SIG-M5 treated with dmso at 0.1 percent for 504 hours (cell line): ENCODE results near the gene PHACTR1.
"Not testable (repeated sequence)": the region's sequence is repeated elsewhere in the genome, so short reads cannot be mapped to it uniquely, and the experiment has no call there.

ENCODE experiments used
- DNase-seq: peaks from one replicate; lab custom pipeline; 2025; ENCODE audit not compliant: unreplicated experiment; lab: John Stamatoyannopoulos, UW

PHACTR1 gene

DNA sequence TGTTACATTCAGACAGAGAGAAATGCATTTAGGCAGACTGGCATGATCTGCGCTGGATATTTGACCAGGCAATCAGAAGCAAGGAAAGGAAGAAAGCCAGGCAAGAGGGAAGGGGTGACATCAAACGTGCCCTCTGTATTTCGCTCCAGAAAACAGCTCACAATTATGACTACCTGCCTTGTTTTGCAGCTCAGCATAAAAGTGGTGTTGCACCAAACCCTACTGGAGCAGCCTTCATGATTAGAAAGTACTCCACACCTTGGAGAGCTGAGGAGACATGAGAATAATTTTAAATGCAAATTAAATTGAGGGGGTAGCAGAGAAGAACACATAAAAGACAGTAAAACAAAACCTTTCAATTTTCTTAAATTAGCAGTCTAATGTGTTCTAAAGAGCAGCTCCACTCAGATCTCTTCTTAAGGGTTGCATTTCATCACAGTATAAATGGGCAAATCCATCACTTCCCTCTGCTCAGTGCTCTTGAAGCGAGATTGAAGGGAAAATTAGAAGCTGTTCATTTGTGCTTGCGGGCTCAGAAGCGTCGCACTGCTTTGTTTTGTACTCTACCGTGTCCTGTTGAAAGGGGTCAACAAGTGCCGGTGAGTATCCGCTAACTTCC, at the start of gene PHACTR1:
TSS of gene PHACTR1 (plus strand) at position 470 of the 619 bp plus-strand sequence.
- no peak for DNase-seq

DNA sequence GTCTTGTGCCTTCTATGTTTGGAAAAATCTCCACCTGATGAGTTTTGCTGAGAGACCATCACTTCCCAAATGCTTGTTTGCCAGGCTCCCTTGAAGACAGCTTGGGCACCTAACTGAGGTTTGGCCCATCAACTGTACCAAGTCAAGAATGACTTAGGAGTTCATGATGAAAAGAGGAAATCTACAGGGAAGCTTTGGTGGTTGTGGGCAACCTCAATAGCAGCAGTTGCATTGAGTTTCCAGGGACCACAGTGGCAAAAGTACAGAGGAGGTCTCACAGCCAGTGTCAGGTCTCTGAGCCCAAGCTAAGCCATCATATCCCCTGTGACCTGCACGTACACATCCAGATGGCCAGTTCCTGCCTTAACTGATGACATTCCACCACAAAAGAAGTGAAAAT, 49.7 kb upstream of the PHACTR1 start:
- no peak for DNase-seq

DNA sequence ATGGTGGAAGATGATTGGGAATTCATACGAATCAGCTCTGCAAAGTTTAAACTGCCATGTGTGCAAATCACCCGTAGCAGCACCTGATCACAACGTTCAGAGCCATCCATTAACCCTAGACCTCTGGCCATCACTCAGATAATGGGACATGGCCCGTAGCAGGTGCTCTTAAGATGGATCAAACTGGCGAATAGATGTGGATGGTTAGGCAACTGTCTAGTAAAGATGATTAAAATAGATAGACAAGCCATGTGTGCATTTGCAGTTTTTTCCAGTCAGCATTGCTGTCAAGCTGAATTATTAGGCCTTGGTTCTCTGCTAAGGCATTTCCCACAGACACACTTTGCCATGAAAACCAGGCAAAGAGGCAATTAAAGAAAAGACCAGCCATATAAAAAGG, 40.6 kb upstream of the PHACTR1 start:
- DNase-seq, result no peak

DNA sequence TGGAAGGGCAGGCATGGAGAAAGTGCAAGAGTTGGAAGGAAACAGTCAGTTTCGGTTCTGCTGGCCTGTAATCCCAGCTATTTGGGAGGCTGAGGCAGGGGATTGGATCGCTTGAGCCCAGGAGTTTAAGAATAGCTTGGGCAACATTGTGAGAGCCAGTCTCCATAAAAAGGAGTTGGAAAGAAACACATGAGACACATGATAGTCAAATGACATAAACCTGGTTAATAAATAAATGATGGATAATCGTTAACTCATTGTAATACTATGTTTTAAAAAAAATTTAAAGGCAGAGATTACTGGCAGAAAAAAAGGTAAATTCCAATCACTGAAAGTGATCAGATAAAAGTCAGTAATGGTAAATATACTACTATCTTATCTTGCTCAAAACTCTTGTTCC, 37.2 kb upstream of the PHACTR1 start:
- DNase-seq, result no peak

DNA sequence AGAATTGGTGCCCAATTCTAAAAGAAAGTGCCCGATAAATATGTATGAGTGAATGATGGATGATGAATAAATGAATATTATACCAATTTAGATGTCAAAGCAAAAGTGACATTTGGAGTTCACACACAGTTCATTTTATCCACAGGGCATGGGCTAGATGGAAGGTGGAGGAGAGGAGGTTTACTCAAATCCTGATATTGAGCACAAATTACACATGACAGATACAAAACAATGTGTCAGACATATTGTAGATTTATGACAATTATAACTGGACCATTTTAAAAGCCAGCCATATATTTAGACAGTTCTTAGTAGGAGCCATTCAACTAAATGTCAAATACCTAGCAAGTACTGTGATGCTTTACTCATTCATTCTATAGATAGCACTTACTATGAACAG, 23.4 kb upstream of the PHACTR1 start:
- no peak for DNase-seq

DNA sequence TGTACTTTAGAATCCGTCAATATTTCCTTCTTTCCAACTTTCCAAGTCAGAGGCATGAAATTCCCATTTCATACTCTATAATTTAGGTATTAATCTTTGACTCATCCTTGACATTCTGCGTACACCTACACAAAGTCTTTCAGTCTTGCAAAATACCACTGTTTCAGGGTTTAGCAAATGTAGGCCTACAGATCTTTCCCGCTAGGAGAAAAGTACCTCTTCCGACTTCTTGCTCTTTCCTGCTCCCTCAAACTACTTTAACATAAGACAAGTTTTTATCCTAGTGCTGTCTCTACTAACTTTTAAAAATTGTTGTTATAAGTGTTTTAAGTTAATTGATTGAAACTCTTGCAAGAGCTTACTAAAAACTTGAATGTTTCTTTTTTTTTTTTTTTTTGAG, 18.3 kb upstream of the PHACTR1 start:
- DNase-seq, result no peak

DNA sequence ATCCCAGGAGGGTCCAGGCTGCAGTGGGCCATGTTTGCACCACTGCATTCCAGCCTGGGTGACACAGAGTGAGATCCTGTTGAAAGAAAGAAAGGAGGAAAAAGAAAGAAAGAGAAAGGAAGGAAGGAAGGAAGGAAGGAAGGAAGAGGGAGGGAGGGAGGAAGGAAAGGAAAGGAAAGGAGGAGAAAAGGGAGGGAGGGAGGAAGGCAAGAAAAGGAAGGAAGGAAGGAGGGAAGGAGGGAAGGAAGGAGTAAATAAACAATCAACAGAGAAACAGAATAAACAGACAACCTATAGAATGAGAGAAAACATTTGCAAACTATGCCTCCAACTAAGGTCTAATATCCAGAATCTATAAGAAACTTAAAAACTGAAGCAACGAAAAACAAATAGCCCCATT, 11.6 kb upstream of the PHACTR1 start:
- DNase-seq, result no peak

DNA sequence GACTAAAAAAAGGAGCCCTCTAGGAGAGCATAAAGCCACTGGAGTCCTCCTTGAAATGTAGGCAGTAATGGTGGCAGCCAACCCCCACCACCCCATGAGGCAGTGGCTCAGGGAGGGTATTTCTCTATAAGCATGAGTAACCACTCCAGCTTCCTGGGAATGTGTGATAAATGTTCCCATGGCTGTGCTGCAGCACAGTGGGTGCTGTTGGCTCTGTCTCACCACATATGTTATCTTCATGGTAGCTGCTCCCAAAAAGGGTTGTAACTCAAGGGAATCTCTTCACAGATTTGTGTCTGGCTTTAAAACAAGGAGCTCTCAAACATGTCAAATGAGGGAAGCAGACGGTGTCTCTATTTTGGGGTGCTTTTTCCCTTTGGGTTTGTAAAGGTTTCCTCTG, 7.5 kb upstream of the PHACTR1 start:
- DNase-seq, result no peak

DNA sequence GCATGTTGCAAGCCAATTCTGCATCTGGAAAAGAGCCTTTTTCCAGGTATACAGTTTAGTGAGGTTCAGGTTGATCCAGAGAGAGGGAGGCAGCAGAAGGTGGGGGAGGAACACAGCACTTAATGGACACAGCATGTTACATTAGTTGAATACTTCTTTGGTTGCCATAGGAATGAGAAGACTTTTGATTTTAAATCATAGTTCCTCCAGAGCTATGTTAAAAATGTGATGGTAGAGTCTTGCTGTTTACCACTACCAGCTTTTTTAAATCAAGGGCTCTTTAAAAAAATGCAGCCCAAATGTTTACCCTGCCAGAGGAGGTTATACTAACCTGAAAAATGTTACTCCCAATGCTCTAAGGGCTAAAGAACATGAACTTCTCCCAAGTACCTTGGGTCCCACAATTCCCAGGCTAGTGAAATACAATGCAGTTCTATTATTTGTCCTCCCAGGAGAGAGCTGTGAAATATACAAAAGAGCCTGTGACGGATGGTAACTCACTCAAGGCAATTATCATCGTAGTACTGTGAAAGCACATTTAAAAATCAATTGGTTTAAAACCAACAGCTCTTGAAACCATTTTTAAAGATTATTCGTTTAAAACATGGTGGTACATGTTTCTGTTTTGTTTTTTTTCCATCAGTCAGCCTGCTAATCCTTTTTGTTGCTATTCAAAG, 6.9 kb upstream of the PHACTR1 start:
- no peak for DNase-seq

DNA sequence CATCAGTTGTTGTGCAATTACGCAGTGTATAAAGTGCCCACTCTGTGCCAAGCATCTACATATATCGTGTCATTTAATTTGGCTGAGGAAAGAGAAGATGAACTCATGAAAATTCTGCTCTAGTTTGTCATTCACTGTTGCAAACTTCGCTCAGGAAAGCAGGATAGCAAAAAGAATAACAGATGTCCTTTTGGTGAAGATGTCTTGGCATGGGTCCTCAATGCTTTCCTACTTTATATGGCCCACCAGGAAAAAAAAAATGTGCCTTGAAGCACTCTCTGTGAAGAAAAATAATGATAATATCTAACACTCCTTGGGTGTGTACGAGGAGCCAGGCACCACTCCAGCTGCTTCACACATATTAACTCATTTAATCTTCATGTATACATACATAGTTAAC, 5.6 kb upstream of the PHACTR1 start:
- no peak for DNase-seq

DNA sequence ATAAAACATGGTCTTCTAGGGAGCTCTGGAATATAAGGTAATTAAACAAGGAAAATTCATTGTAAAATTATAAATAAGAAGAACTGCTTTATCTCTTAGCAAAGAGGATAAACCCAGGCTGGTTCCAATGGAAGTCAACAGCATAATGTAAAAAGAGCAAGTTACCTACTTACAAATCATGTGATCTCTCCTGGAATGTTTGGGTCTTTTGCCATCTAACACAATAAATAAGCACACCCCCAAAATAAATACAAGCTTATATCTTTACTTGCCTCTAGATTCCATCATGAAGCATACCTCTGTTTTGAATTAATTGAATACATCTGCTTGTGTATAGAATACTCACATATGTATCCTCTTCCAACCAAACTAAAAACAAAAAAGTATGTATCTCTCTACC, 2.5 kb upstream of the PHACTR1 start:
- no peak for DNase-seq

DNA sequence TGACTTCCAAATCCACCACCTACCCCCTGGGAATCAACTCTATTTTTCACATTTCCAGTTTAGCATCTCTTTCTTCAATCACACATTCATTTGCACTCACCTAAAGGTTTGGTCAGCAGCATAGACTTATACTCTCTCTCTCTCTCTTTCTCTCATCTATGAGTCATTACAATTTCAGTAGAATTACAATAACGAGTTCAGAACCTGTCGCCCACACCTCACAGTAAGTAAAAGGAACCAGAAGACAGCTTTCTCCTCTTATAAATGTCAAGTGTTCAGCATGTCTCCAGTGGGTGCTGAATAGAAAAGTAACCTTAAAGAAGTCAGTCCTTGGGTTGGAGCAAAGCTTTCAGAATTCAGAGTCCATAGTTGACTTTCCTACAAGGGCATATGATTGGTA, 1.1 kb upstream of the PHACTR1 start:
- no peak for DNase-seq

DNA sequence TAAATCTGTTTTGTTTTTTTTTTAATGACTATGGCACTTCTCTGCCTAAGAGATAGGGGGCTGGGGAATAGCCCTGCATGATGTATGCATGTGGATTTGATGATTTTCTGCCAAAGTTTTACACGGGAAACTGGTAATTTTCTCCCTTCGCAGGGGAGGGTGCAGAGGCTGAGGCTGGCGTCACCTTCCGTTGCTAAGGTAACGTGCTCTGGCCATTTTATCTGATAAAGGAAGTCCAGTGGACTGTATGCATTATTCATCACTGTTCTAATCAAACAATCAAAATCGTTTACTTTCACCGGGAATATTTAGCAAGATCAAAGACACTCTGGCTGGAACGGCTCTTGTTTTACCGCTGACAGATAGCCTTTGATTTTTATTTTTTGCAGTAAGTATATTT, 789 bp downstream of the PHACTR1 start:
- no peak for DNase-seq

DNA sequence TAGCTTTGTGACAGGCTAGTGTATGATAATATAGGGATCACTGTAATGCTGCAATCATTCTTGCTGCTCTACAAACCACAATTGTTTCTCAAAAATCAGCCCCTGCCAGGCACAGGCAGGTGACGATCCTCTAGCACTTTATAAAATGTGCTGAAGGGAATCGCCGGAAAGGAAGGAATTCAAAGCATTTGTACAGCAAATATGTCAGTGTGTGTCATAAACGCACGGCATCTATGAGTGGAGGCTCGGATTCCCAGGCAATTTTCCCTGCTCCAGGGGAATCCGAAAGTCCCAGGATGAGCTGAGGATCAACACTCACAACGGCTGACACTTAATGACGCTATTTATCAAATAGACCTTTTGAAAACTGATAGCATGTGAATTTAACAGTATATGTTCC, 1.4 kb downstream of the PHACTR1 start:
- no peak for DNase-seq

DNA sequence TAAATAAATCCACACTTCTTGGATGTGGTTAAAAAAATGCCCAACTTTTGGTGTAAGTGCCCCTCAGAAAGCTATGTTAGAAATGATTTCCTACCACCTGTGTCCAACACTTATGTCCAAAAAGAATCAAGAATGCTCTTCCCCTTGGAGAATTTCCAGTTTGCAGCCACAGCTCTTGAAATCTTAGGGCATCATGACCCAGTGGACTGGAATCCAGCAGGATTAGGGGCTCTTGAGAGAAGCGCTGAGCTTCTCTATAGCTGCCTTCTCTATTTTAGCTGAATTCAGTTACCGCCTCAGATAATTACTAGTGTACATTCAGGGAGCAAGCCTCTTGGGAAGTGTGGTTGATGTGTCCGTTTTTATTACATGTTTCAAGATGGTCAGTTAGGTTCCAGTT, 2.5 kb downstream of the PHACTR1 start:
- DNase-seq, result no peak

DNA sequence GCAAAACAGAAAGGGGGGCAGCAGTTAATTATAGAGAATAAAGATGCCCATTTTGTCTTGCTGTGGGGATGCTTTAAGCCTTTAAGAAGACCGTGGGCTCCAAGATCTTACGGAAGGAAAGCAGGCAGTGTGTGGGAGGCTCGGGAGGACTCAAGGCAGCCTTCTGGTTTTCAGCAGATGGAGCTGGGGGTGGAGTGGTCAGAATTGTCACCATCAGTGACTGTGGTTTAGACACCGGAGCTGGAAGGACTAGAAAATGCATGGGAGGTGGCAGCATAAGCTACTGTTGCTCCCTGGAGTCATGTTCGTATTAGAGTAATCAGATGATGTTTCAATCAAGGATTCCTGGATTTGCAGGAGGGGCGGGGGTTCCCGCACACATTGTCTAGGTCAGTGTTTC, 3.7 kb downstream of the PHACTR1 start:
- no peak for DNase-seq

DNA sequence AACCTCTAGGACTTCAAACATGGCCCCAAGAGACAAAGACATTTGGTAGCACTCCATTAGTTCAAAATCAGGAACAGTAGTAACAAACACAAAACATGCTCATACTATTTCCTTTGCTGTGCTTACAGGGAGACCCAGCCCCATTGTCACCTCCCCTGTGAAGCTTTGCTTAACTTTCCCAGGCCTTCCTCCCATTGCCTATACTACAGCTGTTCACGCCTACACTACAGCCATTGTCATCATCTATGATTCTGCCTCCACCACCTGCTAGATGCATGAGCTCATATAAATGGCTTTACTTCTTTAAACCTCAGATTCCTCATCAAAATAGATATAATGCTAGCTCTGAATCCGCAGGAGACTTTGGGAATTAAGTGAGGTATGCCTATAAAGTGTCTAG, 8.7 kb downstream of the PHACTR1 start:
- DNase-seq, result no peak

DNA sequence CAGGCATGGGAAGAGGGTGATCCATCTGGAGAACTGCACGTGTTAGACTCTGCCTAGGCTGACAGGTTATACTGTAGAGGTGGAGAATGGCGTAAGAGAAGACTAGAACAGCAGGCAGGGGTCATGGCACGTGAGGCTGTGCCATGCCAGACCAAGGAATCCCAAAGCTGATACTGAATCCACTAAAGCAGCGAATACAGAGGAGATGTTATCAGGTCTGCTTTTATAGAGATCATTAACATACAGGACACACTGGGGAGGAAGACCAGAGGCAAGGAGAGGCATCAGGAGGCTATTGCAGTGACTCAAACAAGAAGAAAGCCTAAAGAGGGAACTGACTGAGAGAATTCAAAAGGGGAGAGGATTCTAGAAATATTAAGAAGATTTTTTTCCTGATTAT, 12.9 kb downstream of the PHACTR1 start:
- no peak for DNase-seq

DNA sequence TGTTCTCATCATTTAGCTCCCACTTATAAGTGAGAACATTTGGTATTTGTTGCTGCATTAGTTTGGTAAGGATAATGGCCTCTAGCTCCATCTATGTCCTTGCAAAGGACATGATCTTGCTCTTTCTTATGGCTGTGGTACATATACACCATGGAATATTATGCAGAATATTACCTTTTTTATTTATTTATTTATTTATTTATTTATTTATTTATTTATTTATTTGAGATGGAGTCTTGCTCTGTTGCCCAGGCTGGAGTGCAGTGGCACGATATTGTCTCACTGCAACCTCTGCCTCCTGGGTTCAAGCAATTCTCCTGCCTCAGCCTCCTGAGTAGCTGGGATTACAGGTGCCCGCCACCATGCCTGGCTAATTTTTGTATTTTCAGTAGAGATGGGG, 14.2 kb downstream of the PHACTR1 start:
- DNase-seq, result not testable (repeated sequence)

DNA sequence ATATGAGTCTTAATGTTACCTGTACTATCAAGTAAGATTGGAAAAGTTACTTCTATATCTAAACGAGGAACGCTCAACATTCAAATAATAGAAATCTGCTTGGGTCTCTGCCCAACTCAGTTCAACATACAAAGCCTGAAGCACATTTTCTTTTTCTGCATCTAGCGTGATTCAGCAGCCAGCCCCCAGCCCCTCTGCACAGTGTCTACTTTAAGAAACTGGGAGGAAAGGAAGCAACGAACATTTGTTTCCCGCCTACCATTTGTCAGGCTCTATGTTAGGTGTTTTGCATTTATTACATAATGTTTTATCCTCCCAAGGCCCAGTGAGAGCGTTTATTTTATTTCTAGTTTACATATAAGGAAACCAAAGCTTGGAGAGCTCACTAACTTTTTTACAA, 17.3 kb downstream of the PHACTR1 start:
- DNase-seq, result no peak

DNA sequence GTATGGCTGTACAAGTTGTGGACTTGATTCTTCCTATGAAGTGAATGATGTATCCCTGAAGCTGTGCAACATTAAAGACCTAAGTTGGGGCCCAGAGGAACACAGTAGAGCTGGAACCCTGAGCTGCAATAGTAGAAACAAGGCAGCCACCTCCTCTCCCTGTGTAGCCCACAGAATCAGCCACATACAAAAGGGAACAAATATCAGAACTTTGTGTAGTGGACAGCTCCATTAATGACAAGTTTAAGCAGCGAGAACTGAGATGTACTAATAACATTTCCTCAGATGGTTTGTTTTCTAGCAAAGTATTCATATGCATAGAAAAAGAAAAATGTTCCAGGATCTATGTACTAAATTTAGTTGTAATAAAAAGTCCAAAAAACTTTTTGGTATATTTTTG, 19.2 kb downstream of the PHACTR1 start:
- no peak for DNase-seq

DNA sequence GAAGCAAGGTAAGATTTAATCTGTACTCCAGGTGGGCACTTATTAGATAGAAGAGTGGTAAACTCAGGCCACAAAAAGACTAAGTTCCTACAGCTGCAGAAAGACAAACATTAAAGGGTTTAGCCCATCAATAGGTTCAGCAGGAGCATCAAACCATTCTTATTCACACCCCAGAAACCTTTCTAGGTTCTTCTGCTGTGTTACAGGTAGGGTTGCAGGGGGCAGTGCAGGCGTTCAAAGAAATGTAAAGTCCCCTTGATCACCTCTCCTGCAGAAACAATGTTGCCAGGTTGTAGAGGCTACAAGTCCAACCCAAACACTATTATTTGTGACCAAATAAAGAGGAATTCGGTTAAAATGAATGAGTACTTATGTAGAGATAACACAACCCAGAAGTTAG, 31.8 kb downstream of the PHACTR1 start:
- no peak for DNase-seq

DNA sequence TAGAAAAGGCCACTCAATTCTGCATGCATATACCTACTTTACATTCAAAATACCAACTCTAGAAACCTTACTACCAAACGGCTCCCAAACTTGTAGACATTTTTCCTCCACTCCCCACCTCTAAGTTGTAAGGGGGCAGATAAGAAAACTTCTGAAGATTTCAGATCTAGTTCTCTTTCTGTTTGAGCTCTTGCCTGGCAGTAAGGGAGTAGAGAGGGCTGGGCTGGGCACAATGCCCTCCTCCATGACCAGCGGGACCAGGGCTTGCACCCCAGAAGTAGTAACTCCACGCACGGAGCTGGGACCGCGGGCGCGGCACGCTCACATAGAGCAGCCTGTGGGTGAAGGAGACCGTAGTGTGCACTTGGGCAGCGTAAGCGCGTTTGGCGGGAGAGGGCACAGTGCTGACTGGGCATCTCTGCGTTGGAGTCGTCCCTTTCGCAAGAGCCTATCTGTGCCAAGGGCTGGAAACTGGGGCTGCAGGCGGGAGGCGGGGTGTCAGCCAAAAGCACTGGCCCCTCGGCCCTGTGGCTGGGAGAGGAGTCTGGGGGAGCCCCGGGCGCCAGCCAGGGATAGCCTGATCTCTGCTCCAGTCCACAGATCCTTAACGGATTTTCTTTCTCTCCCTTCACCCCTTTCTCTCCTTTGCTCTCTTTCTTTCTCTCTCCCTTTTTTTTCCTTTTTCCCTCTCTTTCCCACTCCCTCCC, 32.4 kb downstream of the PHACTR1 start:
- no peak for DNase-seq
